GM21526 (cell line): ENCODE measurements around the gene ATP2B1.
A peak's percentile ranks its signal among the peaks of the same experiment; 100 is the strongest.
"Not testable (repeated sequence)": the region's sequence is repeated elsewhere in the genome, so short reads cannot be mapped to it uniquely, and the experiment has no call there.

Experiments
- ATAC-seq: cut with Tn5 transposase; IDR thresholded peaks from one replicate; pipeline ENCODE4 v1.9.1; 2021; ENCODE audit warnings: moderate library complexity; ENCODE audit not compliant: unreplicated experiment, low FRiP score

The ATP2B1 gene

GRCh38 chr12:89717759-89718523, 9.3 kb upstream of the ATP2B1 start:
- ATAC-seq = no peak

DNA sequence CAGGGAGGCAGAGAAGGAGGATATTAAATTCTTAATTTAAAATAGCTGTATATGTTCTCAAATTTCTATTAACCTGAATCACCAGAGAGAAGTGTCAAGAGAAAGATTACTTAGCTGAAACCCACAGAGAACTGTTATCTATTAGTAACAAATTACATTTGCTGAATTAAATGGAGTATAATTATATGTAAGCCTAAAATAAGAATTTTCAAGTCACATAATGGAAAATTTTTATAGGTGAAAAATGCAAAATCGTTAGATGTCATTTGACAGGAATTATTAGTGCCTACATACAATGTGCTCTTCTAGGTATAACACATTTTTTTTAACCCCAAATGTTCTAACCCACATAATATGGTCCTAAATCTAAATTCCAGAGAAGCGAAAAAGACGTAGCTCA, 4.1 kb upstream of the ATP2B1 start:
- ATAC-seq = no peak

DNA sequence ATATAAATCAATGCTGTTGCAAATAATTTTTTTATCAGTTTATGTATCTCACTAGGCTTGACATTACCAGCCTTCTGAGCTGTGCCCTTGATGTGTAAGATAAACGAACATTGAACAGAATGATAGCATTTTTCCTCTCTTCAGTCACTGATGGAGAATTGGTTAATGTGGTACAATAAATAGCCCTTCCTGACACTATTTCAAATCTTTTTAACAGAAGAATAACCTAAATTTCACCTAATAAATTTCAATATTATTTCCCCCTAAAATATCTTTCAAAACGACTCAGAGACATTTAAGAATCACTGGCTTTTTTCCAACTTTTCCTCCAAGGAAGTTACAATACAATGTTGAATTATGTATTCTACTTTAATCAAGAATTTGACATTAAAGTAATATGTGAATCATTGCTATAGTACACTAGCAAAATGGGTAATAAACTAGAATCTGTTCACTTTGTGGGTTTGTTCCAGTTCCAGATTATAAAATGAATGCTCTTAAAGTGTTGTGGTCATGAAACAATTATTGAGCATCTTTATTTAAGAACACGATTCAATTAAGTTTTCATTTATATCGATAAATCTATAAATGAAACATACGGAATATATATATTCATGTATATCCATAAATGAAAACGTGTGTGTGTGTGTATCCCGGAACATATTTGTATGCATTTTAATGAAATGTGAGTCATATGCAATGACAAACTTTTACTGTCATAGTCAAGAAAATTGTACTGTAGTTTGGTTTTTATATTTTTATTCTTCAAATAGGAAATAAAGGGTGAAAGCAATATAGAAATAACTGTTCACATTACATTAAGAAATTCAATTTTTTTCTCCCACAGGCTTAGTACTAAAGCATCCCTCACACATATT, 2.5 kb upstream of the ATP2B1 start:
- no peak for ATAC-seq

- no peak for ATAC-seq
Observed at GRCh38 chr12:89709995-89710872, 1.6 kb upstream of the ATP2B1 start.

GRCh38 chr12:89709157-89709994, 738 bp upstream of the ATP2B1 start:
- peak; percentile 57 for ATAC-seq

- ATAC-seq = peak; percentile 2
Observed at GRCh38 chr12:89707703-89708564, 704 bp downstream of the ATP2B1 start.

DNA sequence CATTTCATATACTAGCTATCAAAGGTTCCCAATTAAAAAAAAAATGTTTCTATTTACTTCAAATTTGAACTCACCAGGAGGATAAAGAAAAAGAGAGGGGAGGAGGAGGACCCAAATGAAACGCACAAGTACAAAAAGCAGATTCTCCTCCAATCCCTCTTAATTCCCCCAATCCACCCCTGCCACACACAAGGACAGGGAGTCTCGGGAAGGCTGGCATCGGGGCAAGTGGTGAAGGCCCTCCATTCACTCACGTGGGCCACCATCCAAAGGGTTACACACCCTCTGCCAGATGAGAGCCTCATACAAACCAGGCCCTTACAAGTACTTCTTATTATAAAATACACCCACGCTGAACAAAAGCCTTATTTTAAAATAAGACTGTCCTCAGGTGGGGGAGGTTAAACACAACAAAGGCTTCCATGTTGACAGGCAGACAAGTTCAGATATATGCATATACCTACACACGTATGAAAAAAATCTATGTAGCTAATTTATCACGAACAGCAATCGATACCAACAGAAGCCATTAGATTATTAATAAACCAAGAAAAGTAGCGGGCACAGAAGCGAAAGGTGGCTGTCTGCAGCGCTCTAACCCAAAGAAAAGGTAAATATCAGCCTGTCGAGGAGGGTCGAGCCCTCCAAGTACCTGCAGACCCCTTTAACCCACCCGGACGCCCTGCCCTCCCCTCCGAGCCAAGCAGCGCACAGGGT, 1.5 kb downstream of the ATP2B1 start:
- no peak for ATAC-seq

GRCh38 chr12:89706551-89706950, 2.1 kb downstream of the ATP2B1 start:
- ATAC-seq = no peak

DNA sequence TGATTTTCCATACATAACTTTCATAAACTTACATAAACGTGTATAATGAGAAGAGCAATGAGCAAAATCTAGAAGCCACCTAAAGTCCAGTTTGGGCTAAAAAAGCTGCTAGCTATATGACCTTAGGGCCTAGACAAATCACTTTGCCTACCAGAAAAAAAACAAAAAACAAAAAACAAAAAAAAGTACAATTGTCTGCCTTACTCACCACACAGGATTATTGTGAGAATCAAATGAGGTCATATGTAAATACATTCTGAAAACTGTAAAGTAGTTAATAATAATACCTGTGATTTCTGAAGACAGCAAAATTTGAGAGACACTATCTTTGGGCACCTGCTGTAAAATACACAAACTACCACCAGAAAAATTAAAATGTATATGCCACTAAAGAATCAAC, 4.2 kb downstream of the ATP2B1 start:
- ATAC-seq = no peak

- ATAC-seq = no peak
Observed at GRCh38 chr12:89703768-89704167, 4.9 kb downstream of the ATP2B1 start.

GRCh38 chr12:89702503-89702902, 6.1 kb downstream of the ATP2B1 start:
- no peak for ATAC-seq

DNA sequence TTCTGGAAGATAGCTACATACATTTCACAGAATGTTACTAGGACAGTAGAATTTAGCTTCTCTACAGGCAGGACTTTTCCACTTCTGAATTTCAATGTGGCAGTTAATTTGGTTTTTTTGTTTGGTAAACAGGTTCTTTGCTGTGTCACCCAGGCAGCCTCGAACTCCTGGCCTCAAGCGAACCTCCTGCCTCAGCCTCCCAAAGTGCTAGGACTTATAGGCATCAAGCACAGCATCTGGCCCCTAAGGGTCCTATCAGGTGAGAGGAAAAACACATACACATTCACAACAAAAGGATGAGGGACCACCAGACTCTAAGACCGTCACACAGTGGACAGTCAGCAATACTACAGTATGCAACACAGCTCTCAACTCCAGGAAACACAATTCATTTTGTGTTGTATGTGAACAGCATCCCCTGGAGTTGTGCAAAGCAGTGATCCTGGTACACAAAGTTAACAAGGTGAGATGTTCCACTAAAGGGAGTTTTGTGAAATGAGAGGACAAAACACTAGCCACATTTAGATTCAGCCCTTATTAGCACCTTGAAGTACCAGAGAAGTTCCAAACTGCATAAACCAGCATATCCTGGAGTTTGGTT, 6.9 kb downstream of the ATP2B1 start:
- ATAC-seq = no peak

DNA sequence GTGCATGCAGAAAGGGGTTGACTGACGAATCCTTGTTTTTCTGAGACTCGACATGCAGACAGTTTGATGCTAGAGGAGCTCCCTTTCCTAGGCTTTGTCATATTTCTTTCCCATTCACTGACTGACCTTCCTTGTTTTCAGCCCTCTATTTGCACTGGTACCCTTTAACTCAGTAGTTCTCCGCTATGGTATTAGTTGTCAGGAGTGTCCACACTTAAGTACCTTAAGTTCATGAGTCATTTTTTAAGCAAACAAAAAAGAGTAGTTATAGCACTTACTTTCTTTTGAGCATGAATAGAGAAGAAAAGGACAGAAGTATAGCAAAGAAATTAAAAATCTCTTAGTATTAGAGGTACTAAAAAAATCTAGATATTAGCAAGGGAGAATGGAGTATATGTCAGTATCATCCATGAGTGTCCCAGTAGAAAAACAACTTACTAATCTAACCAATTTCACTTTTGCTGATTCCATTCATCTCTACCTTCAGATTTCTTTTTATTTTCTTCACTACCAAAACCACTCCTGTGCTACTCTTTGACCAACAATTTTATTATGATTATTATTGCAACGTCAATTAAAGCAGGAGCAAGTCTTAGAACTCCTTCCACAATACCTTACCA, 8.3 kb downstream of the ATP2B1 start:
- ATAC-seq = no peak

DNA sequence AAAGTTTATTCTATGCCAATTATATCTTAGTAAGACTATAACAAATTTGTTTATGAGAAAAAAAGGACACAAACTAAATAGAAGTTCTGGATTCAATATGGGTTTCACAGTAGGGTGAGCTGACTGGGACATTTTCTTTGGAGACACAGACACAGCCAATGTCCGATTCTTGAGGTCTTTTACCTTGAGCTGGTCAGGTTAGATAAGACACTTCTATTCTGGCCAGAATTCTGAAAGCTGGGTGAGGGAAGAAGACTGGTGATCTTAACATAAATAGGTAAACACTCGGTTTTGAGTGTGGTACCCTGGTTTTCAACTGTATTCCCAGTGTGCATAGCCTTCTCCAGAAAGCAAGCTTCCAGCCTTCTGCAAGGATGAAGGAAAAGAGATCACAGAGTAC, 10.0 kb downstream of the ATP2B1 start:
- no peak for ATAC-seq

GRCh38 chr12:89697728-89698127, 10.9 kb downstream of the ATP2B1 start:
- ATAC-seq = not testable (repeated sequence)

DNA sequence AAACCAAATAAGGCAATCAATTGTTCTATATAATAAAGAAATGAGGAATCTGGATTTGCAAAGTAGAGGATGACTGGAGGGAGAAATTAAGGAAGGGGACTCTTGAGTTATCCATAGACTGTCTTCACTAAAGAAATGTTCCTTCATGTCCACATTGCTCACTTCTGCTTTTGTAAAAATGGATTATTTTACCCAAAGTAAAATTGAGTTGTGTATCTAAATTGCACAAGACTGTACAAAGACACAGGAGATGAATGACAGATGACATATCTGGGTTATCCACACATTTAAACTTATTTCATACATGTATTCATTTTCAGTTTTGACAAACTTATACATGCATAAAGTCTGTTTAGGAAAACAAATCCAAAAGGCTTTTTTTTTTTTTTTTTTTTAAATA, 11.3 kb downstream of the ATP2B1 start:
- ATAC-seq = no peak

- no peak for ATAC-seq
Observed at GRCh38 chr12:89695830-89696229, 12.8 kb downstream of the ATP2B1 start.

DNA sequence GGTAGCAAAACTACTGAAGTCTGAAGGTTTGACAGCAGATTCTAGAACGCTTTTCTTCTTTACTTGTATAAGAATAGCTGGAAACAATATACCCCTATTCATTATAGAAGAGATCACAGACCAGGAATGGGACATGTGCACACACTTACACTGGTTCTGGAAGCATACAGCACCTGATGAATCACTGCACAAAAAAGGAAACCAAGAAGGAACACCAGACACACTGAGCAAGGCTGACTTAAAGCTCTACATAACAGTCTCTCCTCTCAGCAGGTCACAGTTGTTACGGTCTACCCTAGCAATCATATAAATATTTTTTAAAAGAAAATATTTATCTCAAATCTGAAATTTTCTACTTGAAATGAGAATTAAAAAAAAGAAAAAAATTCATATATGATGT, 13.5 kb downstream of the ATP2B1 start:
- no peak for ATAC-seq
